Fibroblast of lung (primary cell): Measurements from ENCODE around the gene KCNJ6. TPM values are rescaled to one million over a fixed set of nuclear protein-coding genes. Genes with fewer than 3 reads are reported as not detected.
A peak's percentile ranks its signal among the peaks of the same experiment; 100 is the strongest.
"Not testable (repeated sequence)": the region's sequence is repeated elsewhere in the genome, so short reads cannot be mapped to it uniquely, and the experiment has no call there.

ENCODE experiments used
- DNase-seq, 2 donors: peaks; one replicate each; pipeline versions ENCODE4 v3.0.0 to v3.0.0-alpha.2; 2010; ENCODE audit warnings: low read depth in 2 of 2
- H2AFZ ChIP-seq: 2 replicates; pipeline ENCODE4 v1.5.1; 2012; ENCODE audit warnings: low read length, control low read depth, inconsistent platforms
- H3K27ac ChIP-seq: 2 replicates; pipeline ENCODE4 v1.5.1; 2011; ENCODE audit warnings: low read length, control low read depth; ENCODE audit not compliant: insufficient read depth
- H3K27me3 ChIP-seq: 2 replicates; pipeline ENCODE4 v1.5.1; 2011; ENCODE audit warnings: mild to moderate bottlenecking, low read length; ENCODE audit not compliant: control insufficient read depth, insufficient read depth
- H3K36me3 ChIP-seq: 2 replicates; pipeline ENCODE4 v1.5.1; 2011; ENCODE audit warnings: low read length; ENCODE audit not compliant: control insufficient read depth, insufficient read depth
- H3K4me1 ChIP-seq: 2 replicates; pipeline ENCODE4 v1.5.1; 2011; ENCODE audit warnings: low read length; ENCODE audit not compliant: control insufficient read depth, insufficient read depth; ENCODE audit errors: extremely low read depth
- H3K4me2 ChIP-seq: 2 replicates; pipeline ENCODE4 v1.5.1; 2011; ENCODE audit warnings: low read length, control low read depth; ENCODE audit not compliant: insufficient read depth; ENCODE audit errors: extremely low read depth
- H3K4me3 ChIP-seq, 4 experiments: fragments of 200-600 bp in 1 of 4; sonication (generic) in 1 of 4; replicated peaks in 1 of 4; 2 replicates each; pipeline ENCODE4 v1.5.1; 2011 to 2016; ENCODE audit warnings: low read length in 4 of 4, low read depth in 3 of 4, mild to moderate bottlenecking in 3 of 4, control low read depth in 2 of 4, inconsistent platforms in 1 of 4, mixed read lengths in 1 of 4; ENCODE audit not compliant: insufficient read depth in 1 of 4; ENCODE audit errors: control extremely low read depth in 1 of 4
- H3K79me2 ChIP-seq: 2 replicates; pipeline ENCODE4 v1.5.1; 2012; ENCODE audit warnings: mild to moderate bottlenecking, low read length, inconsistent platforms; ENCODE audit not compliant: control insufficient read depth, insufficient read depth
- H3K9ac ChIP-seq: 2 replicates; pipeline ENCODE4 v1.5.1; 2011; ENCODE audit warnings: mild to moderate bottlenecking, low read length, control low read depth; ENCODE audit not compliant: insufficient read depth
- H3K9me3 ChIP-seq: 2 replicates; pipeline ENCODE4 v1.5.1; 2012; ENCODE audit warnings: low read depth, low read length; ENCODE audit not compliant: control insufficient read depth, insufficient read depth
- H4K20me1 ChIP-seq: 2 replicates; pipeline ENCODE4 v1.5.1; 2011; ENCODE audit warnings: low read length; ENCODE audit not compliant: control insufficient read depth, insufficient read depth; ENCODE audit errors: extremely low read depth
- CTCF ChIP-seq, 2 donors: IDR thresholded peaks in 1 of 2; conservative IDR thresholded peaks in 1 of 2; 1 replicate in 1 of 2; 2 replicates in 1 of 2; pipeline ENCODE4 v1.5.1; 2011 to 2012; ENCODE audit warnings: low read length in 2 of 2, control low read depth in 1 of 2, inconsistent platforms in 1 of 2, low read depth in 1 of 2, mild to moderate bottlenecking in 1 of 2
- EZH2 ChIP-seq: IDR thresholded peaks from 2 replicates; pipeline ENCODE4 v1.5.1; 2012; ENCODE audit warnings: low read length, control low read depth, mild to moderate bottlenecking; ENCODE audit errors: missing control alignments
- polyA plus RNA-seq, 2 donors: library from polyadenylated mRNA; depleted of rRNA in 1 of 2; stranded (reverse) in 1 of 2; unstranded in 1 of 2; fragments of >200 nt; gene quantifications; 2 replicates each; pipeline ENCODE4 v1.2.1, GENCODE V29; 2011 to 2012; ENCODE audit warnings: missing spikeins in 1 of 2
- total RNA-seq: library from RNA; depleted of rRNA; stranded (reverse); fragments of >200 nt; gene quantifications from 2 replicates; pipeline ENCODE4 v1.2.1, GENCODE V29; 2014

Gene KCNJ6
- total and polyA plus RNA-seq, 2 donors (not counting 1 experiment from before 2014, with no cell fraction given) = under 0.01 to 7.6 TPM

GRCh38 chr21:37717534-37717933 is 198.7 kb downstream of the KCNJ6 start:
- Histone ChIP-seq H4K20me1 (no peaks in the 10 kb centered on the region), H3K4me1 (no peaks in the 10 kb centered on the region), H3K9me3 (no peaks in the 10 kb centered on the region), H2AFZ (no peak overlapping the region), H3K27me3 (no peaks in the 10 kb centered on the region), H3K27ac (no peak overlapping the region), H3K36me3 (no peaks in the 10 kb centered on the region), H3K4me2 (no peak overlapping the region), H3K4me3 (no peak overlapping the region), H3K9ac (no peak overlapping the region), H3K79me2 (no peaks in the 10 kb centered on the region)
- TF ChIP-seq EZH2 (no peak), CTCF (conservative IDR thresholded peaks at IDR 0.05 in 1 of 2, IDR thresholded peaks at IDR 0.05 in 1 of 2; ENCODE audit: low read depth in 1 of 2, low read length in 2 of 2) (no peak)
- no peak for DNase-seq

DNA sequence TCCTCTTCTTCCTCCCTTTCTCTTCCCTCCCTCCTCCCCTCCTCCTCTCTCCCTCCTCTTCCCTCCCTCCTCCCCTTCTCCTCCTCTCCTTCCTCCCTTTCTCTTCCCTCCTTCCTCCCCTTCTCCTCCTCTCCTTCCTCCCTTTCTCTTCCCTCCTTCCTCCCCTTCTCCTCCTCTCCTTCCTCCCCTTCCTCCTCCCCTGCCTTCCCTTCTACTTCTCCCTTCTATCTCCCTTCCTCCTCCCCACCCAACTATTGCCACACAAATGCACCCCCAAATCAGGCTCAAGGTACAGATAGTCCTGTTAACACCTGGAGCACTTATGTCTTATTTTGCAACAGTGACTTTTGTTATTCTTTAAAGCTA is 203.7 kb downstream of the KCNJ6 start:
- not testable (repeated sequence) for DNase-seq, H3K79me2 ChIP-seq, H3K9ac ChIP-seq

DNA sequence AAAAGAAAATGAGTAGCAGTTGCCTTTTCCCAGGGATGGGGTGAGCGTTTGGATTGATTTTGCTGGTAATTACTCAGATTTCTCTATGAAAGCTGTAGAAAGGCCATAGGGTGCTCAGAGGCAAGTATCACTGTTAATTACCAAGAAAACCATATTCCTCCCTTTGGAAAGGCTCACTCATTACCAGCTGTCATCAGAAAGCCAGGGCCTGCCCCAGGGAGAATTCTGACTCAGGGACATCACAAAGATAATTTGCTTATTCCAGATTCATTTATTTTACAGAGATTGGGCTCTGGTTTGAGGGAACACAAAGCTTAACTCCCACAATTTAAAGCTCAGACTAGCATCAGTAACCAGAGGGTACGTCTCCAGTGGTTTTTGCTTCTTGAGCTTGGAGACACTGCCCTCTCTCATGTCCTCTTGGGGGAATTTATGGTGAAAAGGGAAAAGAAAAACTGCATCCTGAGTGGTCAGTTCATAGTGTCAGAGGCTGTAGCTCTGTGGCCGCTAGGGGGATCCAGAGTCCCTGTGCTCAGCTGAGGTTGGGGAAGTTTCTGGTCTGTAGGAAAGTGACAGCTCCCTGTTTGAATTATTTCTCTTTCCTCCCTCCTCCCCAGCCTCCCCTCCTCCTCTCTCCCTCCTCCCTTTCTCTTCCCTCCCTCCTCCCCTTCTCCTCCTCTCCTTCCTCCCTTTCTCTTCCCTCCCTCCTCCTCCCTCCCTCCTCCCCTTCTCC is 204.3 kb downstream of the KCNJ6 start:
- H3K4me1 ChIP-seq = peaks cover 11% of the 10 kb centered on the region
- no peak overlapping the region for H3K4me3 ChIP-seq
- no peaks in the 10 kb centered on the region for H3K27me3 ChIP-seq
- H3K79me2 ChIP-seq = no peaks in the 10 kb centered on the region
- no peak overlapping the region for H2AFZ ChIP-seq
- H3K4me2 ChIP-seq = no peak overlapping the region
- TF ChIP-seq EZH2 (no peak), CTCF (conservative IDR thresholded peaks at IDR 0.05 in 1 of 2, IDR thresholded peaks at IDR 0.05 in 1 of 2; ENCODE audit: low read depth in 1 of 2, low read length in 2 of 2) (peak; percentile 97 to 98)
- DNase-seq = peak; percentile 55 to 78
- H3K9me3 ChIP-seq = no peaks in the 10 kb centered on the region
- H3K36me3 ChIP-seq = no peaks in the 10 kb centered on the region
- H3K9ac ChIP-seq = no peak overlapping the region
- H3K27ac ChIP-seq = no peak overlapping the region
- H4K20me1 ChIP-seq = no peaks in the 10 kb centered on the region

More for the DNA sequence above, 203.7 kb downstream of the KCNJ6 start:
- H4K20me1 ChIP-seq, H3K36me3 ChIP-seq, H3K27ac ChIP-seq, H3K9me3 ChIP-seq, H3K4me2 ChIP-seq, H2AFZ ChIP-seq, H3K4me3 ChIP-seq, H3K27me3 ChIP-seq: not testable (repeated sequence)
- H3K4me1 ChIP-seq = peaks cover 11% of the 10 kb centered on the region
